SK-N-SH (cell line): ENCODE data around the gene AFAP1. TPM values are rescaled to one million over a fixed set of nuclear protein-coding genes. Genes with fewer than 3 reads are reported as not detected.

Experiments
- CTCF ChIA-PET: fragments of 300-600, 350-600 bp; formaldehyde crosslinking; extraction: SDS; loops from one replicate; lab custom pipeline; 2021; lab: Yijun Ruan, JAX
- POLR2A ChIA-PET: fragments of 350-600 bp; sonication (Branson Sonifier 250); formaldehyde crosslinking; extraction: SDS; loops from one replicate; lab custom pipeline; 2020; ENCODE audit warnings: antibody characterized with exemption, inconsistent platforms; lab: Yijun Ruan, JAX
- DNase-seq: peaks from one replicate; pipeline ENCODE4 v3.0.0; 2012
- H2AFZ ChIP-seq: fragments of 200-600 bp; sonication (generic); 2 replicates; pipeline ENCODE4 v1.8.1; 2016; ENCODE audit warnings: antibody characterized with exemption, mild to moderate bottlenecking, low read depth
- H3F3A ChIP-seq: fragments of 200-600 bp; sonication (generic); replicated peaks from 2 replicates; pipeline ENCODE3; 2016; ENCODE audit warnings: antibody characterized with exemption, mild to moderate bottlenecking; ENCODE audit not compliant: insufficient read depth
- H3K27ac ChIP-seq, 2 experiments: fragments of 200-500 bp in 1 of 2; fragments of 200-600 bp in 1 of 2; sonication (Bioruptor generic) in 1 of 2; sonication (generic), shearing (Covaris generic) in 1 of 2; 2 replicates each; pipeline versions ENCODE4 v1.5.1 to v1.6.1; 2014 to 2016; ENCODE audit warnings: low read depth in 2 of 2, inconsistent platforms in 1 of 2, low read length in 1 of 2, mild to moderate bottlenecking in 1 of 2, mixed read lengths in 1 of 2
- H3K27me3 ChIP-seq: fragments of 200-600 bp; sonication (generic), shearing (Covaris generic); 2 replicates; pipeline ENCODE4 v1.6.1; 2016; ENCODE audit warnings: mixed run types; ENCODE audit not compliant: insufficient read depth
- H3K36me3 ChIP-seq, 2 experiments: fragments of 200-500 bp in 1 of 2; fragments of 200-600 bp in 1 of 2; sonication (Bioruptor generic) in 1 of 2; sonication (generic) in 1 of 2; replicated peaks in 1 of 2; 2 replicates each; pipeline versions ENCODE3 to v1.5.1; 2014 to 2016; ENCODE audit warnings: low read length in 1 of 2, mild to moderate bottlenecking in 1 of 2; ENCODE audit not compliant: insufficient read depth in 2 of 2, control insufficient read depth in 1 of 2
- H3K4me1 ChIP-seq, 2 experiments: fragments of 200-500 bp in 1 of 2; fragments of 200-600 bp in 1 of 2; sonication (Bioruptor generic) in 1 of 2; sonication (generic), shearing (Covaris generic) in 1 of 2; 2 replicates each; pipeline versions ENCODE4 v1.5.1 to v1.6.1; 2014 to 2016; ENCODE audit warnings: low read depth in 1 of 2, low read length in 1 of 2, mixed run types in 1 of 2; ENCODE audit not compliant: insufficient read depth in 2 of 2, control insufficient read depth in 1 of 2
- H3K4me2 ChIP-seq: fragments of 200-600 bp; sonication (generic), shearing (Covaris generic); 2 replicates; pipeline ENCODE4 v1.6.1; 2017; ENCODE audit warnings: mixed run types
- H3K4me3 ChIP-seq, 2 experiments: fragments of 200-500 bp in 1 of 2; fragments of 200-600 bp in 1 of 2; sonication (Bioruptor generic) in 1 of 2; sonication (generic), shearing (Covaris generic) in 1 of 2; 2 replicates each; pipeline versions ENCODE4 v1.5.1 to v1.8.1; 2014 to 2016; ENCODE audit warnings: low read depth in 2 of 2, inconsistent platforms in 1 of 2, low read length in 1 of 2, mild to moderate bottlenecking in 1 of 2, mixed read lengths in 1 of 2, moderate library complexity in 1 of 2
- H3K79me2 ChIP-seq: fragments of 200-600 bp; sonication (generic); 2 replicates; pipeline ENCODE4 v1.8.1; 2017; ENCODE audit warnings: mild to moderate bottlenecking; ENCODE audit not compliant: insufficient read depth
- H3K9ac ChIP-seq: fragments of 200-600 bp; sonication (generic); 2 replicates; pipeline ENCODE4 v1.6.1; 2017; ENCODE audit warnings: mixed run types
- H3K9me2 ChIP-seq: fragments of 200-600 bp; sonication (generic); 2 replicates; pipeline ENCODE4 v1.6.1; 2017; ENCODE audit warnings: mixed run types
- H3K9me3 ChIP-seq: fragments of 200-600 bp; sonication (generic); 2 replicates; pipeline ENCODE4 v1.6.1; 2017; ENCODE audit warnings: mixed run types, mild to moderate bottlenecking, moderate library complexity
- H4K20me1 ChIP-seq: fragments of 200-600 bp; sonication (generic); 2 replicates; pipeline ENCODE4 v1.6.1; 2017; ENCODE audit warnings: mild to moderate bottlenecking, mixed run types; ENCODE audit not compliant: insufficient read depth
- CHD2 ChIP-seq: fragments of 150-350 bp; IDR thresholded peaks from 2 replicates; pipeline ENCODE4 v1.6.1; 2018; ENCODE audit warnings: low read length; ENCODE audit not compliant: partially characterized antibody
- CTCF ChIP-seq: fragments of 200-600 bp; sonication (generic); IDR thresholded peaks from 2 replicates; pipeline ENCODE4 v1.6.1; 2017; ENCODE audit warnings: antibody characterized with exemption, mild to moderate bottlenecking, moderate library complexity
- EZH2phosphoT487 ChIP-seq: fragments of 200-600 bp; sonication (generic); IDR thresholded peaks from 2 replicates; pipeline ENCODE4 v1.6.1; 2017; ENCODE audit warnings: low read depth, mixed run types, mild to moderate bottlenecking, antibody characterized with exemption, moderate library complexity, borderline replicate concordance
- FOXJ3 ChIP-seq: sonication (generic); formaldehyde crosslinking; IDR thresholded peaks from 2 replicates; pipeline ENCODE4 v1.5.1; 2020; ENCODE audit warnings: mild to moderate bottlenecking, missing genetic modification reagents
- GATA2 ChIP-seq: sonication (generic); formaldehyde crosslinking; IDR thresholded peaks from 2 replicates; pipeline ENCODE4 v1.5.0; 2020; ENCODE audit warnings: mild to moderate bottlenecking, missing genetic modification reagents
- IRF3 ChIP-seq: fragments of 150-350 bp; IDR thresholded peaks from 2 replicates; pipeline ENCODE4 v1.6.1; 2016; ENCODE audit warnings: mild to moderate bottlenecking, low read depth, low read length
- MAX ChIP-seq: IDR thresholded peaks from 2 replicates; pipeline ENCODE4 v1.4.0; 2012; ENCODE audit warnings: low read depth
- MXI1 ChIP-seq: IDR thresholded peaks from 2 replicates; pipeline ENCODE4 v1.6.1; 2012; ENCODE audit warnings: mild to moderate bottlenecking, low read depth, low read length, improper control_type of control experiment
- NFIC ChIP-seq: IDR thresholded peaks from 2 replicates; pipeline ENCODE4 v1.4.0; 2012; ENCODE audit warnings: borderline replicate concordance
- NRF1 ChIP-seq: IDR thresholded peaks from 2 replicates; pipeline ENCODE4 v1.6.1; 2012; ENCODE audit warnings: low read depth, mild to moderate bottlenecking, low read length
- PBX3 ChIP-seq: IDR thresholded peaks from 2 replicates; pipeline ENCODE4; 2012
- RAD21 ChIP-seq: IDR thresholded peaks from 2 replicates; pipeline ENCODE4 v1.6.1; 2012; ENCODE audit warnings: mild to moderate bottlenecking, low read length
- RFX5 ChIP-seq: IDR thresholded peaks from 2 replicates; pipeline ENCODE4 v1.6.1; 2012; ENCODE audit warnings: mild to moderate bottlenecking, improper control_type of control experiment, low read length
- RXRA ChIP-seq: IDR thresholded peaks from 2 replicates; pipeline ENCODE4 v1.4.0; 2012; ENCODE audit warnings: low read depth, mild to moderate bottlenecking, borderline replicate concordance
- TAF1 ChIP-seq: IDR thresholded peaks from 2 replicates; pipeline ENCODE4 v1.6.1; 2012; ENCODE audit warnings: low read depth, mild to moderate bottlenecking, low read length, moderate library complexity, borderline replicate concordance
- TCF12 ChIP-seq: IDR thresholded peaks from 2 replicates; pipeline ENCODE4 v1.4.0; 2012
- TEAD4 ChIP-seq: IDR thresholded peaks from 2 replicates; pipeline ENCODE4 v1.4.0; 2012; ENCODE audit warnings: mild to moderate bottlenecking, borderline replicate concordance; ENCODE audit not compliant: insufficient read depth
- USF1 ChIP-seq: IDR thresholded peaks from 2 replicates; pipeline ENCODE4 v1.4.0; 2012; ENCODE audit warnings: low read depth, borderline replicate concordance
- ZBTB33 ChIP-seq: IDR thresholded peaks from 2 replicates; pipeline ENCODE4 v1.4.0; 2012; ENCODE audit warnings: low read depth, borderline replicate concordance
- WGBS: methylation state at CpG from one replicate; pipeline ENCODE4 v1.1.6; 2017; ENCODE audit warnings: low lambda C conversion rate; 5-methylcytosine and 5-hydroxymethylcytosine counted together
- polyA plus RNA-seq, 3 experiments: library from polyadenylated mRNA; depleted of rRNA; stranded (reverse); fragments of >200 nt; gene quantifications; 2 replicates each; pipeline ENCODE4 v1.2.3, GENCODE V29; 2012

Gene AFAP1
- polyA plus RNA-seq, 1 of the 3 experiments (the other 2 are of a cell fraction) = 67.9 TPM

- TF ChIP-seq ZBTB33 (no peak), NRF1 (no peak), FOXJ3 (CRISPR knock-in tag) (no peak)
These were observed 216.0 kb downstream of the AFAP1 start (continued) for GRCh38 chr4:7723625-7724024.

GRCh38 chr4:7722766-7723387 is 216.8 kb downstream of the AFAP1 start:
- H3K79me2 ChIP-seq = no peaks in the 10 kb centered on the region
- POLR2A ChIA-PET = no interaction called here
- no peak overlapping the region for H3K4me2 ChIP-seq
- DNase-seq = no peak
- no peak overlapping the region for H3K27ac ChIP-seq
- TF ChIP-seq TCF12 = no peak
- no peak for TF ChIP-seq GATA2
- TF ChIP-seq IRF3 = no peak
- TF ChIP-seq NFIC = no peak
- TF ChIP-seq USF1 = no peak
- TF ChIP-seq EZH2phosphoT487 = no peak
- TF ChIP-seq TAF1 = no peak
- TF ChIP-seq TEAD4 = no peak
- TF ChIP-seq RFX5 = no peak
- TF ChIP-seq RXRA = no peak
- no peak for TF ChIP-seq CHD2
- no peak for TF ChIP-seq MXI1
- TF ChIP-seq NRF1 = no peak
- TF ChIP-seq CTCF = no peak
- TF ChIP-seq MAX = no peak
- no peak for TF ChIP-seq RAD21
- no peak for TF ChIP-seq FOXJ3 (CRISPR knock-in tag)
- TF ChIP-seq PBX3 = no peak
- 77% methylated on average over 22 of the region's 22 CpGs for WGBS
- no peak overlapping the region for H3K9ac ChIP-seq
- H3K4me3 ChIP-seq = no peak overlapping the region
- no peaks in the 10 kb centered on the region for H3K9me2 ChIP-seq
- CTCF ChIA-PET = interaction anchor here (0.7 to 4.4 kb wide), 5 partner anchors 16 to 531 kb away, joined by 3 to 41 read pairs (median 4); no protein-coding TSS in a partner anchor
- H3K36me3 ChIP-seq = no peaks in the 10 kb centered on the region
- H3K27me3 ChIP-seq = no peaks in the 10 kb centered on the region
- H2AFZ ChIP-seq = no peak overlapping the region
- H3F3A ChIP-seq = peaks cover 6% of the 10 kb centered on the region
- H3K4me1 ChIP-seq = no peaks in the 10 kb centered on the region; a peak in 1 of 4 replicates
- H3K9me3 ChIP-seq = no peaks in the 10 kb centered on the region
- H4K20me1 ChIP-seq = no peaks in the 10 kb centered on the region
